GM18868 (cell line): Measurements from ENCODE around the gene RHOD.

ENCODE experiments used
- ATAC-seq: cut with Tn5 transposase; IDR thresholded peaks from one replicate; pipeline ENCODE4 v1.9.1; 2021; ENCODE audit warnings: mild to moderate bottlenecking, moderate library complexity; ENCODE audit not compliant: unreplicated experiment

The RHOD gene, protein sequence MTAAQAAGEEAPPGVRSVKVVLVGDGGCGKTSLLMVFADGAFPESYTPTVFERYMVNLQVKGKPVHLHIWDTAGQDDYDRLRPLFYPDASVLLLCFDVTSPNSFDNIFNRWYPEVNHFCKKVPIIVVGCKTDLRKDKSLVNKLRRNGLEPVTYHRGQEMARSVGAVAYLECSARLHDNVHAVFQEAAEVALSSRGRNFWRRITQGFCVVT

DNA sequence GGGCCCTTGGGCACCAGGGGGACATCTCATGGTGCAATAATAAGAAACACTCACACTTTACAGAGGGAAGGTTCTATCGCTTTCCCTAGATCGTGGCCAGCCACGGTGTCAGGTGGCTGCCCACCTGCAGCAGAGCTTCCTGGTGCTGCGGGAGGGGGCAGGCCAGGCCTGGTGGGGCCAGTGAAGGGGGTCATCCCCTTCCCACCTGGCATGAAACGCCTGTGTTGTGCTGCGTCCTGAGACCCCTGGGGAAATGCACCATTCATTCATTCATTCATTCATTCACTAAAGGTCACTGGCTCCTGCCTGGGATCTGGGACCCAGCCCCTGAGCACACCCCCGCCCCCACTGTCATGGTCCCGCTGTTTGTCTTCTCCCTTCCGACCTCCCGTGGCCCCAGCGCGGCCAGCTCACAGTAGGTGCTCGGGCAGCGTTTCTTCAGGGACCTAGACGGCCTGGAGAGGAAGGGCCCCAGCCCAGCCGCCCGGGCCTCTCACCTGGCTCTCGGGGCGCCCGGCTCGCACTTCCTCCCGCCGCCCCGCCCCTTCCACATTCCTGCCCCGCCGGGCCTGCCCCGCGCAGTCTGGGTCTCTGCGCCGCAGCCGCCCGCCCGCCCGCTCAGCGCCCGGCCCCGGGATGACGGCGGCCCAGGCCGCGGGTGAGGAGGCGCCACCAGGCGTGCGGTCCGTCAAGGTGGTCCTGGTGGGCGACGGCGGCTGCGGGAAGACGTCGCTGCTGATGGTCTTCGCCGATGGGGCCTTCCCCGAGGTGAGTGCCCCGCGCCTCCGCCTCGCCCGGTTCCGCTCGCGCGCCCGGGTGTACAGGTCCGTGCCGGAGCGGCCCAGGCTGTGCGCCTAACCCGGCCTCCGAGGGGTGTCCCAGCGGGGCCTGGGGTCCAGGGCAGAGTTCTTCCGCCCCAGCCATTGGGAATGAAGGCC, at the start of gene RHOD:
Gene RHOD (plus strand): TSS at position 581 of the 938 bp plus-strand sequence. CDS start 56 bp downstream, at position 637.
- ATAC-seq, result no peak

DNA sequence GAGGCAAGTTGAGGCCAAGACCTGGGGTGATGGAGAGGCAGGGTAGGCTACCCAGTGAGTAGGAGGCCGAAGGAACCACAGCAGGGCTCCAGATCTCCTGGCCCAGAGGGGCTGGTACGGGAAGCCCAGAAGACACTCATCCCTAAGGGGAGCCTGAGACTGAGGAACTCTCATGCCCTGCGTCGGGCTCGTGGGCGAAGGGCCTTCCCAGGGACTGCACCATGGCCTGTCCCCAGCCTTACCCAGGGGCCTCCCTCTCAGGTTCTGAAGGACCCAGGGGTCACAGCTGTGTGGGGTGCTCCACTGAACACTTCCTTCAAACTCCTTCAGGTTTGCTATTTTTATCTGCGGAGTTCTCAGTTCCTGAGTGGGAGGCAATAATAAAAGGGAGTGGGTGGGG, 49.5 kb upstream of the RHOD start:
- ATAC-seq, result no peak

DNA sequence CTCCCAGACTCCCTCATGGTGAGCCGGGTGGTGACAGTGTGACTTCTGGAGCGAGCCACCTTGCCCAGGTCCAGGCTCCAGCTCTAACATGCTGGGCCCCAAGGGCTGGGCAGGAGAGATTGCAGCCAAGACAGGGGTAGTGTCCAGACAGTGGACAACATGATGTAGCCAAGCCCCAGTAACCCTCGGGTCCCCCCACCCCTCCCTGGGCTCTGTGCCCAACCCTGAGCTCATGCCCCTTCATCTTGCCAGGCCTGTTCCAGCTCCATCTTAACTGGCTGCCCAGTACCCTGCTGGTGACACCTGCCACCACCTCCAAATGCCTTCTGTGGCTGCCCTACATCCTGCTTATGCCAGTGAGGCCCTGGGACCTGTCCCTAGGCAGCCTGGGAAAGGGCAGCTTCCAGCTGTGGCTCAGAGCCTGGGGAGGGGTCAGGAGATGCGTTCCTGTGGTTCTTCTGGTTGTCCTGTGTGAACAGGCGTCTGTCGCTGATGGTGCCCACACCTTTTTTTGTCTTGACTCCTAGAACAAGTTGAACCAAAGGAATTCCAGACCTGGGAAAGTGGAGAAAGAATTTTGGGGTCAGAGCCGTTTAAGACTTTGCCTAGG, 46.2 kb upstream of the RHOD start:
- no peak for ATAC-seq

DNA sequence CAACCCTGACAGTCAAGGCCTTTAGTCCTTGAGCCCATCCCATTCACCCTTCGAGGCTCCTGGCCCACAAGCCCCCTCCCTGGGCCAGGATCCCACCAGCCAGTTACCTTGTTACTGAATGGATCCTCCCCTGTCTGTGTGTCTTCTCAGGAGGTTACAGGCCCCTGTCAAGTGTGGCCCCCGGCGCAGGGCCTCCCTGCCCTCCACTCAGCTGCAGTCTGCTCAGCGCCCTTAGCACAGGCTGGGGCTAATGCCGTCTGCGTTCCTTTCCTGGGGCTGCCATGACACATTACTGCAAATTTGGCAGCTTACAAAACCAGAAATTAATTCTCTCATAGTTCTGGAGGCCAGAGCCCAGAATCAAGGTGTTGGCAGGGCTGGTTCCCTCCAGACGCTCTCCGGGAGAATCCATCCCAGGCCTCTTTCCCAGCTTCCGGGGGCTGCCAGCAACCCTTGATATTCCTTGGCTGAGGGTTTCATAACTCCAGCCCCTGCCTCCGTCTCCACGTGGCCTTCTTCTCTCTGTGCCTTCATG, 43.1 kb upstream of the RHOD start:
- ATAC-seq, result no peak

DNA sequence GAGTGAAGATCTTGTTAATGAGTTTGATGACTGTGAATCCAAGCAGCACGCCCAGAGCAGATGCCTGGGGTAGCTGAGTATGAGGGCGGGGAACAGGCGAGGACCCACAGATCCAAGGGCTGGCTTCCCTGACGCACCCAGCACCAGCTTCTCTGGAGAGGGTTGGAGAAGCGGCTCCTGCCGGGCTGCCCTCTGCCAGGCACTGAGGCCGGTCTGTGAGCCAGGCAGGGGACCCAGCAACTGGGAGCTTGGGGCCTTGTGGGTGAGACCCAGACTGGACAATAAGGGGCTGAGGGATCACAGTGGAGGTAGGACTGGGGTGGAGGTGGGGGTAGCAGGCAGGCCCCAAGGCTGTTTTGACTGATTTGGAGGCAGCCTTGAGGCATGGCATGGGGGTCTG, 42.3 kb upstream of the RHOD start:
- no peak for ATAC-seq

DNA sequence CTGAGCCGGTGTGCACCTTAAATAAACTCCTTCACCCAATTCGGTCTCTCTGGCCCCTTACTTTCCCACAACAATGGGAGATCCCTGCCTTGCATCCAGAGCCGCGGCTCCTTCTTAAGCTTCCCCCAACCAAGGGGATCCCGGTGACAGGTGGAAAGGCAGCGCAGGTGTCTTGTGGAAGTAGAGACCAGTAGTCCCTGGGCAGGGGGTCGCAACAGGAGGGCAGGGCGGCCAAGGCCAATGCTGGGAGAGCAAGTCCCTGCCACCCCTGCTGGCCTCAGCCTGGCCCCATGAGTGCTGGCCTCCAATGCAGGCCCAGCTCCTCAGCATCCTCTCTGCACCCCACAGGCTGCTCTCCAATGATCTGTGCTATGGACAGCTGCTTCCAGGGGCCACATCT, 41.6 kb upstream of the RHOD start:
- ATAC-seq, result no peak

DNA sequence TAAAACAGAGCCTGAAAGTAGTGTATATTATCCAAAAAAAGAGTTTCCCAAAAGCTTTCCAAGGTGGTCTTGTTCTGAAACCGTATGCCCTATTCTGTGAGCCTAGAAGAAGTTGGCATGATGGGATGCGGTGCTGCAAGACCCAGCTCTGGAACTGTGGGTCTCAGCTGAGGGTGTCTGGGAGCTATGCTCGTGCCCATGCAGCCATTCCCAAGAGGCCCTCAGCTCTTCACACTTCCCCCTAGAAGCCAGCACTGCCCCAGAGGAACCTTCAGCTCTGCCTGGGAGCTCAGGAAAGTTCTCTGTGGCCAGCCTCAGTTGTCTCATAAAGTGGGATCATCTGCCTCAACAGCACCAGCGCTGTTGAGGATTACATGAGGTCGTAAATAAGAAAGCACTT, 40.1 kb upstream of the RHOD start:
- ATAC-seq, result no peak

DNA sequence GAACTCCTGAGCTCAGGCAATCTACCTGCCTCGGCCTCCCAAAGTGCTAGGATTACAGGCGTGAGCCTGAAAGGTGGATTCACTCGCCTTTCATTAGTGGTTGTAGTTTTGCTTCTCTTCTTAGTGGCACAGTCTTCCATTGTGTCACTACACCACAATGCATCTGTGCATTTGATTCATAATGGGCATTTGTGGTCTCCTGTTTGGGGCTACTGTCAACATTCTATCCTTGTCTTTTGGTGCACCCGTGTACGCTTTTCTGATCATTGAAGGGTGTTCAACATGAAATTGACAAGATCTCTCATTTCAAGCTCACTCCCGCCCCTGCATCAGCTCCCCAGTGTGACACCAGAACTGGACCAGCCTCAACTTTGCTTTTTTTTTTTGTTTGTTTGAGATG, 35.7 kb upstream of the RHOD start:
- ATAC-seq, result no peak

DNA sequence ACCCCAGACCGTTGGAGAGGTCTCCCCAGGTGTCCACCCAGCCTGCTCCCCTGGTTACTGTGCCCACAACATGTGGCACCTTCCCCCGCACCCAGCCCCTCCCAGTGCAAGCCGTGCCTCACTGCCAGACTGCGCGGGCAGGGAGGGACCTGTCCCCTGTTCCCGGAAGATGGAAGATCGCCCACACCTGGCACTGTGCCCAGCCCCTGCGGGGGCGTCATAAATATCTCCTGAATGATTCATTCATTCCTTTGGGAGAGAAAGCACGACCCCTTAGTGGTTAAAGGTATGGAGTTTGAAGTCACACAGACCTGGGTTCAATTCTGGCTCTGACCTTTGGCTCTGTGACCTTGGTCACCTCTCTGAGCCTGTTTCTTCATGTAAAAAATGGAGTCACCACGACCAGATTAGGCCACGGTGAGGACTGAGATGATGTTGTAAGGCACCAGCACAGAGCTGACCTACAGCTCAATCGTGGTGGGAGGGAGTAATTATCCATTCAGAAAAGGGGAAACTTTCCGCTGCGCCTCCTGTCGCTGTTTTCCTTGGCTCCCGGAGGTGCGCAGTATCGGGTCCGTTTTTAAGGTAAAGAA, 34.2 kb upstream of the RHOD start:
- no peak for ATAC-seq

DNA sequence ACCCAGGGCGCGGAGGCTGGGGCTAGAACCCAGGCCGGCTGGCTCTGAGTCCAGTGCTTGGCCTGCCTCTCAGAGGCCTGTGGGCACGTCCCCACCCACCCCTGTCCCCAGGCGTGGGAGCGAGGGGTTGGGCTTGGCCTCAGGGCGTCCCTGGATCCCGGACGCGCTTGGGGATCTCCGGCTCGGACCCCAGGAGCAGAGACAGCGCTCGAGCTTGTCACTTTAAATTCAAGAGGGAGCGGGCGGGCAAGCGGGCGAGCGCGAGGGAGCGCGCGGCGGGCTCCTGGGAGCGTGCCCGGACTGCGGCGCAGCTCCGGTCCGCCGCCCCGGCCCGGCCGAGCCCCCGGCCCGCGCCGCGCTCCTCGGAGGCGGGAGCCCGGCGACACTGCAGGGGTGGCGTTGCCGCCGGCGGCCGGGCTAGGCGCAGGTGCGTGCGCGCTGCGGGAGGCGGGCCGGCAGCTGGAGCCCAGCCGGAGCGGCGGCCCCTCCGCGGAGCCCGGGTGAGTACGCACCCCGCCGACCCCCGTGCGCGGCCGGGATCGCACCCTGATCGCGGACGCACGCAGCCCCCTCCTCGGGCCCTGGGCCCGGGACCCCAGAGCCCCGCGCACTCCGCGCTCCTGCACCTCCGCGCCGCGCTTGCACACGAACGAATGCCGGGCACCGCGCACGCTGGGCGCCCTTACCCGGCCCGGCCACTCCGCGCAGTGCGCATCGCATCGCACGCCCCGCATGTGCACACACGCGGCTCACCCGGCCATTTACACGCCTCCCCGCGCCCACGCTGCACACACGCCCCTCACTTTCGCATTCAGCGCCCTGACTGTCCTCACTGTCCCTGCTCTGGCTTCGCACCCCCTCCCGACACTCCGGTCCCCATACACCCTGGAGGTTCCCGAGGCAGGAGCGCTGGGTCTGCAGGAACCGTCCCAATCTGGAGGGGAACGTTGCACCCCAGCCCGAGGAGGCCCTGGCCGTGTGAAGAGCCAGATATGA, 33.4 kb upstream of the RHOD start, which contains the start of gene SYT12:
Gene SYT12 (plus strand): TSS at position 174 of the 996 bp plus-strand sequence. CDS start 7,011 bp downstream, outside the sequence.
- no peak for ATAC-seq

DNA sequence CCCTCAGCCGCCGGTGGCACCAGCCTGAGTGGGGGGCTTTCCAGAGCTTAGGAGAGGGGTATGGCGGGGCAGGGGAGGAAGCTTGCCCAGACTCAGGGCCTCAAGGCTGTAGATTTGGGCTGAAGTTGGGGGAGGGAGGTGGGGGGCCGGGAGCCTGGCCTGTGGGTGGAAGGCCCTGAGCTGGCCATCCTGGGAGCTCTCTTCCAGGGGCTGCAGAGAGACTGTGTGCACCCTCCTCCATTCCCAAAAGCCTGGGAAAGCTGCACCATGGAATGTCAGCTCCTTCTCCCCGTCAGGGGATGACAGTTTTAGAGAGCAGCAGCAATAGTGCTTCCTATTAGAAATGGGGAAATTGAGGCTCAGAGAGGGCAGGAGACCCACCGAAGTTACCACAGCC, 32.7 kb upstream of the RHOD start:
- no peak for ATAC-seq

DNA sequence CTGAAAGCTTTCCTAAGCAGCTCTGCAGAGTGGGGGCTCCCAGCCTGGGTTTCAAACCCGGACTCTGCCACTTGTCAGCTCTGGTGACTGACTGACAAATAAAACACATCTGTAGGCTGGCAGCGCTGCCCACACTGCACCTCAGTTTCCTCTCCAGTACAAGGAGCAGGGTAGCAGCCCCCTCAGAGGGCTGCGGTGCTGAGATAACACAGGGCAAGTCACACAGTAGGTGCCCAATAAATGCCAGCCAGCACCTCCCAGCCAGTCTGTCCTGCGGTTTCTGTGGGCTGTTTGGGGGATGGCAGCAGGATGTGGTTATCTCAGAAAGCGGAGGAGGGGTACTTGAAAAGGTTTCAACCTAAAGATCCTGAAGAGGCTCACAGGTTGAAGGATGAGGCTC, 32.2 kb upstream of the RHOD start:
- ATAC-seq, result no peak

DNA sequence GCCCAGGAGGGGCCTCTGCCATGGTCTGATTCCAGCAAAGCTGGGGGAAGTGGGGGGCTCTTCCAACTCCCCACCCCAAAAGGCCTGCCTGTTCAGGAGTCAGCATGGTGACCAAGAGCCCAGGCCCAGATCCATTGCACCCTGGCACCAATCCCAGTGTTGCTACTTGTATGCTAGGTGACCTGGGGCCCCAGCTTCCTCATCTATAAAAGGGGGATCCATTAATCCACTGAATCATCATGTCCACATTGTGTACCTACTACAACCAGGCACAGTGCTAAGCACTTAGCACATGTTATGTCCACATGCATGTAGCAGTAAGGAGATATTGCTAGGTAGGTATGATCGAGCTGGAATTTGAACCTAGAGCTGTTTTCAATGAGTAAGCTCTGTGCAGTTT, 31.7 kb upstream of the RHOD start:
- ATAC-seq, result no peak

DNA sequence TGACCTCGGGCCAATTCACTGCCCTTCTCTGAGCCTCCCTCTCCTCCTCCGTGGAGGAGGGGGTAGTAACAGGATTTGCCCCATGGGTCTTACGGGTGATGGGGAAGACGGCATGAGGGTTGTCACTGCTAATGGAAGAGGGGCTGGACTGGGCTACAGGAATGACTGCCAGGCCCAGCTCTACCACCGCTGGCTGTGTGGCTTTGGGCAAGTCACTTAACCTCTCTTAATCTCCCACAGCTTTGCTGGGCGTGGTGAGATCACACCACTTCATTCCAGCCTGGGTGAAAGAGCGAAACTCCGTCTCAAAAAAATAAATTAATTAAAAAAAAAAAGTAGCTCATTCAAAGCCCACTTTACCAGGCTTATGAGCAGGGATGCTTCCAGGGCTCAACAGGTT, 30.9 kb upstream of the RHOD start:
- ATAC-seq, result no peak

DNA sequence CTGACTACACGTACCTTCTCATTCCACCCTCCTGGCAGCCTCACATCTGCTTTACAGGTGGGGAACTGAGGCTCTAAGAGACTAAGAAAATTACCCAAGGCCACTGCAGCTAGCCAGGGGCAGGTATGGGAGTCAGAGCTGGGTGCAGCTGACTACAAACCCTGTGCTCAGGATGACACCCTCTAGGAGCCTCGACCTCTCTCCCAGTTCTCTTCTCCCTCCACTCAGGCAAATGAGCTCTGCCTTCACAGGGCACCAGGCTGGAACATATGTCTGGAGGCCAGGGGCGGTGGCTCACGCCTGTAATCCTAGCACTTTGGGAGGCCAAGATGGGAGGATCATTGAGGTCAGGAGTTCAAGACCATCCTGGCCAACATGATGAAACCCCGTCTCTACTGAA, 29.7 kb upstream of the RHOD start:
- ATAC-seq, result no peak

DNA sequence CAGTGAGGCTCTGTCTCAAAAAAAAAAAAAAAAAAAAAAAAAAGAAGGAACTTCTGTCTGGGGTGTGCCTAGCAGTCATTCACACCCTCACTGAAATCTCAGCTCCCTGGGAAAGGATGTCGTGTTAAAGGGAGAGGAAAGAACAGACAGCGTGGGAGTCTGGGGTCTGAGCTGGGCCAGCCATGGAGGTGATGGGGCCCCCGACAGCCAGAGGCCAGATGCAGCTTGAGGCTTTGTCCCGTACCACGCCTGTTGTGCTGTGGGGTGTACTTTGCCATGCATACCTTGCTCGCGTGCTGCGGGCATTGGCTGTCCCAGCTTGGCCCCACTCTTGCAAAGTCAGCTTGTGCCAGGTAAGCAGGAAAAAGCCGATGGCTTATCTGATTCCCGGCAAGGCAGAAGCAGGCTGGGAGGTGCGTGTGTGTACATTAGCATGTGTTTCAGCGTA, 29.1 kb upstream of the RHOD start:
- peak; percentile 28 for ATAC-seq

DNA sequence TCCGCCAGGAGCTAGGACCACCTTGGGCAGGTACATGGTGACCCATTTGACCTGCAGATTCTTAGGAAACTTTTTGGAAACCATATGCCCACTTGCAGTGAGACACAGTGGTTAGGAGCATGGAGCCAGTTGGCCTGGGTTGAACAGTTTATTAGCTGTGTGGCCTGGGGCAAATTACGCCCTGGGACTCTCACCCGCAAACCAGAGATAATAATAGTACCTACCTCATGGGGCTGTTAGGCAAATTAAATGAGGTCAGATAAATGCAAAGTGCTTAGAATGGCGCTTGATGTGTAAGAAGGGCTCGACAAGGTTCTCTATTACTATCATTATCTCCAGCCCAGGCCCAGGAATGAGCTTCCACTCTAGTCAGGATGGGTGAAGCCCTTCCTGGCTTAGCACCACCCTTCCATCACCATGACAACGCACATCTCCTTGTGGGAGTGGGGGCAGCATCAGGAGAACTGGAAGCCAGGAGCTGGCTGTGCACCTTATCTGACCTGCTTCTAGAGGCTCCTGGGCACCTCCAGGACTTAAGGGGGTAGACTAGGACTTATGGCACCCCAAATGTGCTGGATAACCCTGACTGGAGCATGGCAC, 28.6 kb upstream of the RHOD start:
- peak; percentile 68 for ATAC-seq

DNA sequence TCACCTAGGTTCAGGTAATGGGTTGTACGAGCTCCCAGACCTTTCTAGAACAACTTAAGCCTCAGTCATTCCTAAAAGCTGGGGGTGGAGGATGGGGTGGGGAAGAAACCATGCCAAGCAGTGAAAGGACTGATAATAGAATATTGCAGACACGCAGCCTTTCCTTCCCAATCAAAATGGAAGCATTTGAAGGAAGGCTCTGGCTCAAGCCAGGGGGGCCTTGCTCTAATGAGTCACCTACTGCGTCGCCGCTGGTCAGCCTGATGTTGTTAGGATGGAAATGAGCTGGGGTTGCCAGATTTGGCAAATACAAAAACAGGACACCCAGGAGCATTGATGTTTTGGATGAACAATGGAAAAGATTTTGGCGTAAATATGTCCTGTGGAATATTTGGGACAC, 27.5 kb upstream of the RHOD start:
- no peak for ATAC-seq

DNA sequence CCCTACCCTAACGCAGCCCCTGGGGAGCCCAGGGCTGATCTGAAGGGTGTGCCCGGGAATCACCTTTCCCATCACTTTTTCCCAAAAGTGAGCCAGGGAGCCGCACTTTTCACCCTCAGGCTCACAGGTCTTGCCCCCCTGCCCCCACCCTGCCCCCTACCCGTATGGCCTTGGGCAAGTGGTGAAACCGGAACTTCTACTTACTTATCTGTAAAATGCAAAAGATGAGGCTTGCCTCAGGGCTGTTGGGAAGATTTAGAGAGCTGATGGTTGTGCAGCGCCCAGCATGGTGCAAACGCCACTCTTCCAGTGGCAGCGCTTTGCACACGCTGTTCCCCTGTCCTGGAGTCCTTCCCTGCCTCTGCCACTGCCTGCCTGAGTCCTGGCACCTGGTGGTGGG, 25.7 kb upstream of the RHOD start:
- no peak for ATAC-seq
